Thymus (tissue), 11 donors: ENCODE data around the gene ACACA. TPM values are rescaled to one million over a fixed set of nuclear protein-coding genes. Genes with fewer than 3 reads are reported as not detected.
"Not testable (repeated sequence)": the region's sequence is repeated elsewhere in the genome, so short reads cannot be mapped to it uniquely, and the experiment has no call there.

ENCODE experiments used
- DNase-seq, 9 donors: peaks; one replicate each; pipeline ENCODE4 v3.0.0-alpha.2; 2013; ENCODE audit warnings: low spot score in 9 of 9, low read depth in 6 of 9, missing footprints in 1 of 9
- H3K27ac ChIP-seq, 2 donors: one replicate each; pipeline ENCODE4 v1.5.1; 2013; ENCODE audit warnings: control low read depth in 1 of 2, low read depth in 1 of 2, low read length in 1 of 2, mild to moderate bottlenecking in 1 of 2, moderate library complexity in 1 of 2
- H3K27me3 ChIP-seq, 2 donors: one replicate each; pipeline ENCODE4 v1.5.1; 2013; ENCODE audit warnings: low read length in 1 of 2; ENCODE audit not compliant: control insufficient read depth in 2 of 2, insufficient read depth in 1 of 2
- H3K36me3 ChIP-seq, 2 donors: one replicate each; pipeline ENCODE4 v1.5.1; 2013; ENCODE audit warnings: low read length in 1 of 2, mild to moderate bottlenecking in 1 of 2, moderate library complexity in 1 of 2; ENCODE audit not compliant: control insufficient read depth in 2 of 2, insufficient read depth in 2 of 2
- H3K4me1 ChIP-seq, 2 donors: one replicate each; pipeline ENCODE4 v1.5.1; 2013; ENCODE audit warnings: low read length in 2 of 2; ENCODE audit not compliant: control insufficient read depth in 2 of 2, insufficient read depth in 2 of 2
- H3K4me3 ChIP-seq, 2 donors: one replicate each; pipeline ENCODE4 v1.5.1; 2013; ENCODE audit warnings: low read length in 2 of 2, control low read depth in 1 of 2, mild to moderate bottlenecking in 1 of 2
- H3K9me3 ChIP-seq, 2 donors: one replicate each; pipeline ENCODE4 v1.5.1; 2013; ENCODE audit warnings: low read length in 1 of 2, mild to moderate bottlenecking in 1 of 2; ENCODE audit not compliant: control insufficient read depth in 2 of 2, insufficient read depth in 1 of 2
- WGBS: extraction: QIAGEN DNeasy Blood & Tissue Kit; methylation state at CpG from one replicate; pipeline ENCODE4 v1.1.7; 2013; 5-methylcytosine and 5-hydroxymethylcytosine counted together
- polyA plus RNA-seq: library from polyadenylated mRNA; stranded (reverse); fragments of 200-250 nt; gene quantifications from one replicate; pipeline ENCODE4 v1.2.3, GENCODE V29; 2013
- total RNA-seq: library from RNA; stranded (reverse); fragments of 120-200 nt; gene quantifications from one replicate; pipeline ENCODE4 v1.2.4, GENCODE V29; 2013
- donor health status: healthy.

The ACACA gene
- total and polyA plus RNA-seq, 2 donors: 8.7 to 12.9 TPM

DNA sequence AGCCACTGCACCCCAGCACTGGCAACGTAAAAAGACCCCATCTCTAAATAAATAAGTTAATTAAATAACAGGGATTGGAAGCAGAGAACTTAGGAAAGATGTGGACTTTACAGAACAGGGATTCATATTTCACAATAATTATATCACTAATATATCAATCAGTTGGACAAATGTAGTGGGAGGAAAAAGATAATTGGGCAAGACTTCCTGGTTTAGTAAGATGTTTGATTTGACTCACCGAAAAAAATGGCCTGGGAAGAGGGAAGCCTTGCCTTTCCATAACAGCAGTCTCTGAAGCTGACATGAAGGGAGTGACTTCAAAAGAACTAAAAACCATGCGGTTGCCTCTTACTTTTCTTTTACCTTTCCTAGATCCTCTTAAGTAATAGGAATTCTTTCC lies 46.0 kb downstream of the ACACA start:
- WGBS: 95% methylated on average over 3 of the region's 3 CpGs
- no peak for DNase-seq
- no peaks in the 10 kb centered on the region for H3K36me3 ChIP-seq
- no peak overlapping the region for H3K4me3 ChIP-seq
- peaks cover 8 to 10% of the 10 kb centered on the region in 2 donors for H3K4me1 ChIP-seq
- H3K9me3 ChIP-seq: no peaks in the 10 kb centered on the region
- H3K27ac ChIP-seq: no peak overlapping the region
- no peaks in the 10 kb centered on the region for H3K27me3 ChIP-seq

DNA sequence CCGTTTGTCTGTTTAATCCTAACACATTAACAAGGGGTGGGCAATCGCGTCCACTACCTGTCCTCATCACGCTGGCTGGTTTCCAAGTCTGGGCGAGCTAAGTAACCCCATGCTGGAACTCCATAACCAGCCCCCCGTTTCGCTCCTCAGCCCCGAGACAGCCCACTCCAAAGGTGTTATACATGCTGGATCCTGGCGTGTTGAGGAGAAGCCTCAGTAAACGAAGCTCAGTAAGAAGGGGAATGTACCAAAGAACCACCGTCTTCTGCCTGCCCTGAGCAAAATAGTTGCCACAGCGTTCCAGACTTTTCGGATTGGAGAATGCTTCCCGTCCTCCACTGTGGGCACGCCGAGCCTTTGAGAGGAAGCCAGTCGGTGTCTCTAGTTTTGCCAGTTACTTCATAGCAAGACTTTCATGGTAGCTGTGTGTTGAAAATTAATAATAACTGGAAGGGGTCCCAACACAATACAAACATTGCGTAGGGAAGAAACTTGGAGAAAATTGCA lies 46.9 kb downstream of the ACACA start:
- Histone ChIP-seq H3K36me3 (no peaks in the 10 kb centered on the region), H3K4me1 (peaks cover 8 to 10% of the 10 kb centered on the region in 2 donors), H3K27ac (peak overlapping the region; percentile 55 to 61), H3K4me3 (peak overlapping the region; percentile 52 to 89), H3K9me3 (no peaks in the 10 kb centered on the region), H3K27me3 (no peaks in the 10 kb centered on the region)
- DNase-seq: peak in 3 of 9 donors; percentile 3 to 8 (median 8)
- WGBS: 24% methylated on average over 18 of the region's 18 CpGs

DNA sequence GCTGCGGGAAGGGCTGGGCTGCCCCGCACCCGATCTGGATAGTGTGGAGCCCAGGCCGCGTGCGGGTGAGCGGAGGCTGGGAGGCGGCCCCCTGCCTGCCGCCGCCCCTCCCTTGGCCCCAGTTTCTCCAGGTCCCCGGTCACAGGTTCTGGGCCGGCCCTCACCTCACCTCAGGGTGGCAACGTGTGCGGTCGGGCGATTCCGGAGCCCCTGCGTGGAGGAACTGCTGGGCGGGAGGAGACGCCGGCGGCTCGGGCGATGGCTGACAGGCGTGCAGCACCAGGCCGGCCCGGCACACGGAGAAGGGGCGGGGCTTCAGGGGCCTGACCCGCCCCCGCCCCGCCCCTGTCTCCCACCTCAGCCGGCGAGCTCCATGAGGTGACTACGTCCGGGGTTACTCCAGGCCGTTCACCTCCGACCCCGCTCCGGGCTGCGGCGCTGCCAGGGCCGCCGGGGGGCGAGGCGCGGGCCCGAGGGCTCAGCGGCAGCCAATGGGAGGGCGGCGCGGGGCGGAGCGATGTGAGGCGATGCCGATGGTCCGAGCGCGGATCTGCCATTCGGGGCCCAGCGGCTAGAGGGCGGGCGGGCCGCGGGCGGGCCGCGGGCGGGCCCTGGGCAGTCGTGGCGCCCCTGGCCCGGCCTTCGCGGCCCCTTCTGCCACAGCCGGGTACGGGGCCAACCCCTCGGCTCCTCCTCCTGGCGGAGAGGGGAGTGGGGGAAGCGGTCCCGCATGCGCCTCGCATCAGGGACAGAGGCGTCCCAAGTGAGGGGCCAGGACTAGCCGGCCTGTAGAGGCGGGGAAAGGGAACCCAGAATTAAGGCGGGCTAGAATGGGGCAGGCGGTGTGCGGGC lies 47.6 kb downstream of the ACACA start:
- Histone ChIP-seq H3K27me3 (no peaks in the 10 kb centered on the region), H3K36me3 (no peaks in the 10 kb centered on the region), H3K4me1 (peaks cover 8 to 10% of the 10 kb centered on the region in 2 donors), H3K27ac (peak overlapping the region; percentile 65 to 77), H3K9me3 (no peaks in the 10 kb centered on the region), H3K4me3 (peak overlapping the region; percentile 80 to 89)
- WGBS: under 1% methylated on average over 88 of the region's 88 CpGs
- DNase-seq: peak; percentile 57 to 91 (median 80)

DNA sequence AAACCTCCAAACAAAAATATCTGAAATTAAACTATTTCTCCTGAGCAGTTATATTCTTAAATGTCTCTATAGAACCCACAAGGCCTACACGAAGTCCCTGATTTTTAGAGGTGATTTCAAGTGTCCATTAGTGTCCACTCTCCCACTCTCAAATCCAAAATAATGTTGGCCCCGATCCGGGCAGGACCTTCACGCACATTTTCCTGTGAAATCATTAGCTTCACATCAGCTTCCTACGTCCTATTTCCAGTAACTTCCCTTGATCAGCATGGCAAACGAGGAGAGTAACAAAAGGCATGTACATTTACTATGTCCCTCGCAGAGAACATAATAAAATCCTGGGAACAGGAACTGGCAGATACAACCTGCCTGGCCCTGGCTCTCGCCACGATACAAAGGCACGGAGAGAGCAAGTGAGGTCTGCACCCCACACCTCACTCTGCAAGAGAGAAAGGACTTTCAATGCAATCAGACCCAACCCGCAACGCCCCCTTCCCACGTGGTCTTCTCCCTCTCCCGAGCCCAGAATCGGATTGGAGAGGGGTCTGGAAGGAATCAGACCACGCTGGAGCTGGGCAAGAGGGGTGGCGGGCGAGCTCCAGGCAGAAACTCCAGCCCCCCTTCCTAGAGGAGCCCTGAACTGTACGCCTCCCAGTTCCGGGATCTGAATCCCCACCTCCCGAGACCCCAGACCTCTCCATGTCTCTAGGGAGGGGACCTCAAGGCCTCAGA lies 48.4 kb downstream of the ACACA start:
- 12% methylated on average over 21 of the region's 21 CpGs for WGBS
- Histone ChIP-seq H3K9me3 (no peaks in the 10 kb centered on the region), H3K36me3 (peaks cover 0 to 3% of the 10 kb centered on the region in 2 donors), H3K4me3 (peak overlapping the region; percentile 80 to 89), H3K27me3 (no peaks in the 10 kb centered on the region), H3K27ac (peak overlapping the region; percentile 65 to 77), H3K4me1 (peaks cover 8 to 10% of the 10 kb centered on the region in 2 donors)
- peak in 4 of 9 donors; percentile 13 to 44 (median 18) for DNase-seq

DNA sequence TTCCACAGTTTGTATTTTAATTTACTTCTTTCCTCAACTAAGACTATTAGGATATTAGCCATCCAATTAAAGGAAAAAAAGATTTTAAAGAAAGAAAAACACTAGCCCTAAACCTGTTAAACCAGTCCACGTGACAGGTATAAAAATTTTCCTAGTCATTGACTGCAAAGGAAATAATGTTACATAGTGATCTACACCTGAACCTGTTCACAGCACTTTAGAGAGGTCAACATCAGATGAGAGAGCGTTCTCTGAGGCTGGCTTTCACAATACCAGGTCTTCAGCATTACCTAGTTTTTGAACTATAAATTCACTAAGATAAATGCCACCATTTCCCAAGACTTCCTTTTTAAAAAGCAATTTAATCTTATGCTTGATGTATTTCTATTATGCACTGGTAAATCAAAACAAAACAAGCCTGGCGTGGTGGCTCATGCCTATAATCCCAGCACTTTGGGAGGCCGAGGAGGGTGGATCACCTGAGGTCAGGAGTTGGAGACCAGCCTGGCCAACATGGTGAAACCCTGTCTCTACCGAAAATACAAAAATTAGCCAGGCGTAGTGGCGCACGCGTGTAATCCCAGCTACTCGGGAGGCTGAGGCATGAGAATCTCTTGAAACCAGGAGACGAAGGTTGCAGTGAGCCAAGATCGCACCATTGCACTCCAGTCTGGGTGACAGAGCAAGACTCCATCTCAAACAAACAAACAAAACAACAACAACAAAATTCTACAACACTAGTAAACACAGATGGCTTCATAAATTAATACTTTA lies 49.7 kb downstream of the ACACA start:
- H3K4me1 ChIP-seq: peaks cover 8 to 10% of the 10 kb centered on the region in 2 donors
- H3K36me3 ChIP-seq, H3K4me3 ChIP-seq, DNase-seq, H3K27ac ChIP-seq, H3K27me3 ChIP-seq, H3K9me3 ChIP-seq: not testable (repeated sequence)
- WGBS: 92% methylated on average over 12 of the region's 12 CpGs

DNA sequence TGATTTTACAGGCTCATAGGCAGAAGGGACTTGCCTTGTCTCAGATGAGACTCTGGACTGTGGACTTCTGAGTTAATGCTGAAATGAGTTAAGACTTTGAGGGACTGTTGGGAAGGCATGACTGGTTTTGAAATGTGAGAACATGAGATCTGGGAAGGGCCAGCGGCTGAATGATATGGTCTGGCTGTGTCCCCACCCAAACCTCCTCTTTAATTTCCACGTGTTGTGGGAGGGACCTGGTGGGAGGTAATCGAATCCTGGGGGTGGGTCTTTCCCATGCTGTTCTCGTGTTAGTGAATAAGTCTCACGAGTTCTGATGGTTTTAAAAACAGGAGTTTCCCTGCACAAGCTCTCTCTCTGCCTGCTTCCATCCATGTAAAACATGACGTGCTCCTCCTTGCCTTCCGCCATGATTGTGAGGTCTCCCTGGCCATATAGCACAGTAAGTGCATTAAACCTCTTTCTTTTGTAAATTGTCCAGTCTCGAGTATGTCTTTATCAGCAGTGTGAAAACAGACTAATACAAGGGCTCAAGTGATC lies 59.7 kb downstream of the ACACA start:
- H3K36me3 ChIP-seq, H3K9me3 ChIP-seq, H3K4me3 ChIP-seq, H3K4me1 ChIP-seq, DNase-seq, H3K27me3 ChIP-seq, H3K27ac ChIP-seq: not testable (repeated sequence)
- WGBS: 97% methylated on average over 8 of the region's 8 CpGs

DNA sequence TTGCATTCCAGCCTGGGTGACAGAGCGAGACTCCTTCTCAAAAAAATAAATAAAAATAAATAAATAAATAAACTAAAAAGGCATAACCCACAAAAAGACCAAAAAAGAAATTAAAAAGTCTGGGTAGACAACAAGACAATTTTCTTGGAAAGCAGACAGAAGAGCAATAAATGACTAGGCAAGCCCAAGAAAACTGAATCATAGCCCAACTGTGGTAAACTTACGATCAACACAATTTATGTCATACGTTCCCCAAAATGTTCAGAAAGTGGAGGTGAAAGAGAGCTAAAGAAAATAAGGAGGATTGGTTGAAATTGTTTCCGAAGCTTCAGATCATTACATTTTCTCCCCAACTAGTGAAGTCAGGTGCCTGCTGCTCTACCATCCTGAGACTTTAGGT lies 62.1 kb downstream of the ACACA start:
- WGBS: 98% methylated on average over 4 of the region's 4 CpGs

DNA sequence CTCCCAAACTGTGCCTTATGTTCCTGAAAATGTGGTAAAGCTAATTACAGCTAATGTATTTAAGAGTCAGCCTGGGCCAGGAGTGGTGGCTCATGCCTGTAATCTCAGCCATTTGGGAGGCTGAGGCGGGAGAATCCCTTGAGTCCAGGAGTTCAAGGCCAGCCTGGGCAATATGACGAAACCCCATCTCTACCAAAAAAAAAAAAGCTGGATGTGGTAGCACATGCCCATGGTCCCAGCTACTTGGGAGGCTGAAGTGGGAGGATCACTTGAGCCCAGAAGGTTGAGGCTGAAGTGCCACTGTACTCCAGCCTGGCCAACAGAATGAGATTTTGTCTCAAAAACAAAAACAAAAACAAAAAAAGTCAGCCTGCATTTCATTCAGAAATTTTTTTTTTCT lies 64.0 kb downstream of the ACACA start:
- H3K4me1 ChIP-seq: no peaks in the 10 kb centered on the region

More for the DNA sequence above, 62.1 kb downstream of the ACACA start:
- no peaks in the 10 kb centered on the region for H3K4me1 ChIP-seq
- no peak overlapping the region for H3K27ac ChIP-seq
- no peaks in the 10 kb centered on the region for H3K27me3 ChIP-seq
- H3K9me3 ChIP-seq: no peaks in the 10 kb centered on the region
- no peak for DNase-seq
- H3K36me3 ChIP-seq: no peaks in the 10 kb centered on the region
- no peak overlapping the region for H3K4me3 ChIP-seq

More for the DNA sequence above, 64.0 kb downstream of the ACACA start:
- DNase-seq: no peak
- no peak overlapping the region for H3K4me3 ChIP-seq
- H3K27me3 ChIP-seq: no peaks in the 10 kb centered on the region
- peaks cover 0 to 4% of the 10 kb centered on the region in 2 donors for H3K36me3 ChIP-seq
- 99% methylated on average over 2 of the region's 2 CpGs for WGBS
- H3K9me3 ChIP-seq: no peaks in the 10 kb centered on the region
- H3K27ac ChIP-seq: no peak overlapping the region
